ENCODE data around the gene VWCE.
A peak's percentile ranks its signal among the peaks of the same experiment; 100 is the strongest.

Gene VWCE

GRCh38 chr11:61325649-61326414, 30.7 kb upstream of the VWCE start:
- no peaks in the 10 kb centered on the region for H3K27me3 ChIP-seq (replicated peaks; ENCODE audit: control insufficient read depth, insufficient read depth, low read length)
- peaks cover 37% of the 10 kb centered on the region for H3K4me1 ChIP-seq (ENCODE audit: control insufficient read depth, insufficient read depth, low read length)
- H3K36me3 ChIP-seq (ENCODE audit: control insufficient read depth, insufficient read depth, low read length, severe bottlenecking): peaks cover 80% of the 10 kb centered on the region
- no peak overlapping the region for H3K9ac ChIP-seq (ENCODE audit: low read length)
- no peaks in the 10 kb centered on the region for H3K9me3 ChIP-seq (ENCODE audit: control insufficient read depth, low read length)
- H3K4me3 ChIP-seq (ENCODE audit: low read length): no peak overlapping the region
- peak; percentile 74 for DNase-seq (ENCODE audit: low read depth)

GRCh38 chr11:61315260-61315659, 20.1 kb upstream of the VWCE start:
- Histone ChIP-seq H3K9ac (ENCODE audit: low read length) (no peak overlapping the region), H3K9me3 (ENCODE audit: control insufficient read depth, low read length) (no peaks in the 10 kb centered on the region), H3K36me3 (ENCODE audit: control insufficient read depth, insufficient read depth, low read length, severe bottlenecking) (peaks cover 91% of the 10 kb centered on the region), H3K27me3 (replicated peaks; ENCODE audit: control insufficient read depth, insufficient read depth, low read length) (no peaks in the 10 kb centered on the region), H3K4me1 (ENCODE audit: control insufficient read depth, insufficient read depth, low read length) (no peaks in the 10 kb centered on the region), H3K4me3 (ENCODE audit: low read length) (no peak overlapping the region)
- DNase-seq (ENCODE audit: low read depth): no peak

DNA sequence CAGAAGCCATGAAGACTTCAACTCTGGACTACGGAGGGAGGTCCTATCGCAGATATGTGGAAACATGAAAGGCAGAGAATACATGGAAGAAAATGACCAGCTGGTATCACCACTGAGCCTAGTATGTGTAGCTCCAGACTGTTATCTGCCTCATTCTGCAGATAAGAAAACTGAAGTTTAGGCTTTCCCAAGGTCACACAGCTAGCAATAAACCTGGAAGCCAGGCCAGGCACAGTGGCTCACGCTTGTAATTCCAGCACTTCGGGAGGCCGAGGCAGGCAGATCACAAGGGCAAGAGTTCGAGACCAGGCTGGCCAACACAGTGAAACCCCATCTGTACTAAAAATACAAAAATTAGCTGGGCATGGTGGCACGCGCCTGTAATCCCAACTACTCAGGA, 15.6 kb upstream of the VWCE start:
- Histone ChIP-seq H3K27me3 (replicated peaks; ENCODE audit: control insufficient read depth, insufficient read depth, low read length) (no peaks in the 10 kb centered on the region), H3K9ac (ENCODE audit: low read length) (no peak overlapping the region), H3K4me3 (ENCODE audit: low read length) (no peak overlapping the region), H3K9me3 (ENCODE audit: control insufficient read depth, low read length) (no peaks in the 10 kb centered on the region), H3K36me3 (ENCODE audit: control insufficient read depth, insufficient read depth, low read length, severe bottlenecking) (peaks cover 100% of the 10 kb centered on the region), H3K4me1 (ENCODE audit: control insufficient read depth, insufficient read depth, low read length) (no peaks in the 10 kb centered on the region)
- DNase-seq (ENCODE audit: low read depth): no peak

DNA sequence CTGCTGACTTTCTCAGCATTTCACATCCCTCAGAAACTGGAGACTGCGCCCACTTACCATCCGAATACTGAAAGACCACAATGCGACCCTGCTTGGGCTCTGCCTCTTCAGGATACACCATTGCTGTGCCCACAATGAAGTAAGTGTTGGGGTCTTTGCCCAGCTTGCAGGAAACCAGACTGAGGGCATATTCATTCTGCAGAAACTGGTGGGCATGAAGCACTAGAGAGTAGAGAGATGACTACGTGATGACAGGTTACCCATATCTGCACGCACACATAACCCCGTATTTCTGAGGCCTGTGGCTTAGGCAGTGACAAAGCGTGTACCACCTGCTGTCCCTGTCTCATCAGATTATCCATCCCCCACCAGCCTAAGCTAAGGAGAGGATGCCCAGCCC, 14.6 kb upstream of the VWCE start:
- no peak overlapping the region for H3K4me3 ChIP-seq (ENCODE audit: low read length)
- H3K9me3 ChIP-seq (ENCODE audit: control insufficient read depth, low read length): no peaks in the 10 kb centered on the region
- no peaks in the 10 kb centered on the region for H3K27me3 ChIP-seq (replicated peaks; ENCODE audit: control insufficient read depth, insufficient read depth, low read length)
- H3K9ac ChIP-seq (ENCODE audit: low read length): no peak overlapping the region
- no peaks in the 10 kb centered on the region for H3K4me1 ChIP-seq (ENCODE audit: control insufficient read depth, insufficient read depth, low read length)
- H3K36me3 ChIP-seq (ENCODE audit: control insufficient read depth, insufficient read depth, low read length, severe bottlenecking): peaks cover 99% of the 10 kb centered on the region
- DNase-seq (ENCODE audit: low read depth): no peak

DNA sequence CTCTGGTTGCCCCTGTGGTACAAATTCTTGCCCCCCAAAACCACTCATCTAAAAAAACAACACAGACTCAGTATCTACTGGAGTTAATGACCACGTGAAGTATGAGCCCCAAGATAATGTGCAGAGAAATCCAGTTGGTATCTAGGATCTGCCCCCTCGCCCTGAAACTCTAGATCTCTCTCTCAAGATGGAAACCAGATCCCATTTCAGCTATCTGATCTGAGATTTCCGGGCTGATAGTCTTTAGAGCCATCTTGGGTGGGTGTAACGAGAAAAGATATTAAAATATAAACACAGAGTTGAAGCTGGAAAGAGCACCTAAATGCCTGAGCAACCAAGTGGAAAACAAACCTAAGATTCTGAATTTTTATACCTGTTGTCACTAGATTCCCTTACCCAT, 14.0 kb upstream of the VWCE start:
- Histone ChIP-seq H3K36me3 (ENCODE audit: control insufficient read depth, insufficient read depth, low read length, severe bottlenecking) (peaks cover 98% of the 10 kb centered on the region), H3K4me1 (ENCODE audit: control insufficient read depth, insufficient read depth, low read length) (no peaks in the 10 kb centered on the region)

DNA sequence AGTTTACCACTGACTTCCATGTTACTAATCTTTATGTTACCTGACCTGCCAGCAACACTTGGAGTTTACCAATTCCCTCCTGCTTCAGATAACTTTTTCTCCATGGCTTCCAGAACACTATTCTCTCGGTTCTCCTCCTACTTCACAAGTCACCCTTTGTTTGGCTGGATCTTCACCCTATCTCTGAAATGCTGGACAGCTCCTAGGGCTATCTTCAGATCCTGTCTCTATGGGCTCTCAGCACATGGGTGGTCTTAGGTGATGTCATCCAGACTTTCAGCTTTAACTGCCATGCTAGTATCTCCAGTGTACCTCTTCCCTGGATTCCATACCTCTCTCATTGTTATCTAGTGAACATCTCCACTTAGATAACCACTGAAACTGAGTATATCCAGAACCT, 12.2 kb upstream of the VWCE start:
- H3K4me3 ChIP-seq (ENCODE audit: low read length): no peak overlapping the region
- no peak for DNase-seq (ENCODE audit: low read depth)

More for the DNA sequence above, 14.0 kb upstream of the VWCE start:
- Histone ChIP-seq H3K9me3 (ENCODE audit: control insufficient read depth, low read length) (no peaks in the 10 kb centered on the region), H3K9ac (ENCODE audit: low read length) (no peak overlapping the region), H3K27me3 (replicated peaks; ENCODE audit: control insufficient read depth, insufficient read depth, low read length) (no peaks in the 10 kb centered on the region), H3K4me3 (ENCODE audit: low read length) (no peak overlapping the region)
- DNase-seq (ENCODE audit: low read depth): no peak

GRCh38 chr11:61306221-61306620, 11.1 kb upstream of the VWCE start:
- Histone ChIP-seq H3K36me3 (ENCODE audit: control insufficient read depth, insufficient read depth, low read length, severe bottlenecking) (peaks cover 98% of the 10 kb centered on the region), H3K9ac (ENCODE audit: low read length) (no peak overlapping the region), H3K4me3 (ENCODE audit: low read length) (no peak overlapping the region), H3K4me1 (ENCODE audit: control insufficient read depth, insufficient read depth, low read length) (no peaks in the 10 kb centered on the region), H3K27me3 (replicated peaks; ENCODE audit: control insufficient read depth, insufficient read depth, low read length) (no peaks in the 10 kb centered on the region), H3K9me3 (ENCODE audit: control insufficient read depth, low read length) (no peaks in the 10 kb centered on the region)
- DNase-seq (ENCODE audit: low read depth): no peak

More for the DNA sequence above, 12.2 kb upstream of the VWCE start:
- H3K27me3 ChIP-seq (replicated peaks; ENCODE audit: control insufficient read depth, insufficient read depth, low read length): no peaks in the 10 kb centered on the region
- H3K36me3 ChIP-seq (ENCODE audit: control insufficient read depth, insufficient read depth, low read length, severe bottlenecking): peaks cover 98% of the 10 kb centered on the region
- H3K9me3 ChIP-seq (ENCODE audit: control insufficient read depth, low read length): no peaks in the 10 kb centered on the region
- H3K4me1 ChIP-seq (ENCODE audit: control insufficient read depth, insufficient read depth, low read length): no peaks in the 10 kb centered on the region
- no peak overlapping the region for H3K9ac ChIP-seq (ENCODE audit: low read length)

DNA sequence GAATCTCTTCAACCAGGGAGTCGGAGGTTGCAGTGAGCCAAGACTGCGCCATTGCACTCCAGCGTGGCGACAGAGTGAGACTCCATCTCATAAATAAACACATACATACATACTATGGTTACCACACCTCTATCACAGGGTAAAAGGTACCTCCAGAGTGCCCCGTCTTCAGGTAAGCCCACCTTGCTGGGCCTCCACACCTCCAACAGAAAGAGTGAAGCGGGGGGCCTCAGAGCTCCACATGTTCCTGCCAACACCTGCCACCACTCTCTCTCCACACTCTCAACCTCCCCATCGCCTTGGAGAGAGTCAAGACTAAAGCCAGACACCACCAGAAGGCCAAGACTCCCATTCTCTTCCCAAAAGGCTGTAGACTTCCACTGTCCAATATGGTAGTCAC, 10.3 kb upstream of the VWCE start:
- no peak for DNase-seq (ENCODE audit: low read depth)
- Histone ChIP-seq H3K9ac (ENCODE audit: low read length) (no peak overlapping the region), H3K27me3 (replicated peaks; ENCODE audit: control insufficient read depth, insufficient read depth, low read length) (no peaks in the 10 kb centered on the region), H3K4me3 (ENCODE audit: low read length) (no peak overlapping the region), H3K9me3 (ENCODE audit: control insufficient read depth, low read length) (no peaks in the 10 kb centered on the region), H3K36me3 (ENCODE audit: control insufficient read depth, insufficient read depth, low read length, severe bottlenecking) (peaks cover 98% of the 10 kb centered on the region), H3K4me1 (ENCODE audit: control insufficient read depth, insufficient read depth, low read length) (no peaks in the 10 kb centered on the region)

DNA sequence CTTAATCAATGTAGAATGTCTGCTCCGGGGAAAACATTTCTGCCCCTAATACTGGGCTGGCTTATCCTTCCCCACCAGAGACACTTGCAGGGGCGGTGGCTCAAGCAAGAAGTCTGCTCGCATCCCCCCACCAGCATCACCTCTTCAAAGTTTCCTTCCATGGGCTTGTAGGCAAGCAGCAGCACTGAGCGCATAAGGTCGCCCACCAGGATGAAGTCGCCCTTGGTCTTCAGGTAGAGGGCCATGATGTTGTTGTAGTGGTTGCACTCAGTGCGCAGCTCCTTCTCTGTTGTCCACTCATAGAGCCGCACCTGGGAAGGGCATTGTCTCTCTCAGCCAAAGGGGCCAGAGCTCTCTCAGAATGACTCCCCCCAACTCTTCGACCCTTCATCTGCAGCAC, 8.6 kb upstream of the VWCE start:
- Histone ChIP-seq H3K27me3 (replicated peaks; ENCODE audit: control insufficient read depth, insufficient read depth, low read length) (no peaks in the 10 kb centered on the region), H3K36me3 (ENCODE audit: control insufficient read depth, insufficient read depth, low read length, severe bottlenecking) (peaks cover 98% of the 10 kb centered on the region), H3K9me3 (ENCODE audit: control insufficient read depth, low read length) (no peaks in the 10 kb centered on the region), H3K4me3 (ENCODE audit: low read length) (no peak overlapping the region), H3K4me1 (ENCODE audit: control insufficient read depth, insufficient read depth, low read length) (peaks cover 4% of the 10 kb centered on the region), H3K9ac (ENCODE audit: low read length) (no peak overlapping the region)
- no peak for DNase-seq (ENCODE audit: low read depth)

DNA sequence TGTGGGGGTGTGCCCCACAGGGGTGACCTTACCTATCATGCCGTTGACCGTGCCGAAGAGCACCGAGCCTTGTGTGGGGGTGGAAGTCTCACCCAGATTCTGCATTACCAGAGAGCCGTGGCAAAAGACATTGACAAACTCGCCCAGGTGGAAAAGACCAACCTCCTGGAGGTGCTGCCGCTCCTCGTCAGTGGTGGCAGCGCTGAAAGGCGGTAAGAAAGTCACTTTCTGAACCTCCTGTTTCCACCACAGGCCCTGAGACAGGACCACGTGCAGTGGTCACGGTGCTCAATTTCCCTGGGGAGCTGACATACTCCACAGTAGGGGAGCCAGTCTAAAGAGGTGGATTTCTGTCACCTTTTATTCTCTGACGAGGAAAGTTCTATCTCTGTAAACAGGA, 7.4 kb upstream of the VWCE start:
- H3K9ac ChIP-seq (ENCODE audit: low read length): no peak overlapping the region
- H3K9me3 ChIP-seq (ENCODE audit: control insufficient read depth, low read length): no peaks in the 10 kb centered on the region
- DNase-seq (ENCODE audit: low read depth): no peak
- no peaks in the 10 kb centered on the region for H3K27me3 ChIP-seq (replicated peaks; ENCODE audit: control insufficient read depth, insufficient read depth, low read length)
- H3K4me1 ChIP-seq (ENCODE audit: control insufficient read depth, insufficient read depth, low read length): peaks cover 15% of the 10 kb centered on the region
- H3K4me3 ChIP-seq (ENCODE audit: low read length): no peak overlapping the region
- peaks cover 88% of the 10 kb centered on the region for H3K36me3 ChIP-seq (ENCODE audit: control insufficient read depth, insufficient read depth, low read length, severe bottlenecking)

- peaks cover 52% of the 10 kb centered on the region for H3K36me3 ChIP-seq (ENCODE audit: control insufficient read depth, insufficient read depth, low read length, severe bottlenecking)
- no peaks in the 10 kb centered on the region for H3K27me3 ChIP-seq (replicated peaks; ENCODE audit: control insufficient read depth, insufficient read depth, low read length)
- H3K9ac ChIP-seq (ENCODE audit: low read length): peak overlapping the region; percentile 50
- peaks cover 33% of the 10 kb centered on the region for H3K4me1 ChIP-seq (ENCODE audit: control insufficient read depth, insufficient read depth, low read length)
- no peaks in the 10 kb centered on the region for H3K9me3 ChIP-seq (ENCODE audit: control insufficient read depth, low read length)
- peak; percentile 2 for DNase-seq (ENCODE audit: low read depth)
- H3K4me3 ChIP-seq (ENCODE audit: low read length): no peak overlapping the region
Observed at GRCh38 chr11:61298663-61299244, 3.6 kb upstream of the VWCE start.

Measured in adipocyte (in vitro differentiated cells).